Measurements from ENCODE around the gene CLSTN2. TPM values are rescaled to one million over a fixed set of nuclear protein-coding genes. Genes with fewer than 3 reads are reported as not detected.

The CLSTN2 gene
- total RNA-seq, 1 experiment from 2014 or later: not detected

DNA sequence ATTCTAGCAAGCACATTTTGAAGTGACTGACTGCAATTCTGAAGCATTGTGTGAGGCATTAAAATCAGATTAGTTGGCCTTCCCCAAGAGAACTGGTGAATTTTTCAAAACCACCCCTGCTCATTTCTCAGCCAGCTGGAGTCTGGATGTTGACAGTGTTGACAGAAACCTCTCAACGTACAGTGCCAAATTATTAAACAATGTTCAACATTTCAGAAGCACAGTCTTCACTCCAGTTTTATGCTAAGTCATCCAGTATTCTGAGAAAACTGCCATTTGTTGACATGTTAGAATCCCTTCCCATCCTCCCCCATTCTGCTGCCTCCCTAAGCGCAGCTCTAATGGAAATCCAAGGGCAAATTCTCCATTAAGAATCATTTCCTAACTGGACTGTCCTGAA lies 373.6 kb downstream of the CLSTN2 start:
- intact Hi-C loops (cut with micrococcal nuclease; ENCODE audit: unreplicated experiment): no loop called here
- BruUV-seq (replicated peaks): no TSS peak
- no peak overlapping the region for H3K27ac ChIP-seq
- ChIA-PET CTCF (no interaction called here), POLR2A (ENCODE audit: unreplicated experiment) (no interaction called here)
- H3K36me3 ChIP-seq (ENCODE audit: low read depth): no peaks in the 10 kb centered on the region
- no peaks in the 10 kb centered on the region for H3K9me3 ChIP-seq (ENCODE audit: insufficient read depth, low read depth)
- H3K27me3 ChIP-seq (ENCODE audit: insufficient read depth, low read depth): no peaks in the 10 kb centered on the region
- H2AFZ ChIP-seq: no peak overlapping the region
- DNase-seq: no peak
- TF ChIP-seq, protein P1, sequence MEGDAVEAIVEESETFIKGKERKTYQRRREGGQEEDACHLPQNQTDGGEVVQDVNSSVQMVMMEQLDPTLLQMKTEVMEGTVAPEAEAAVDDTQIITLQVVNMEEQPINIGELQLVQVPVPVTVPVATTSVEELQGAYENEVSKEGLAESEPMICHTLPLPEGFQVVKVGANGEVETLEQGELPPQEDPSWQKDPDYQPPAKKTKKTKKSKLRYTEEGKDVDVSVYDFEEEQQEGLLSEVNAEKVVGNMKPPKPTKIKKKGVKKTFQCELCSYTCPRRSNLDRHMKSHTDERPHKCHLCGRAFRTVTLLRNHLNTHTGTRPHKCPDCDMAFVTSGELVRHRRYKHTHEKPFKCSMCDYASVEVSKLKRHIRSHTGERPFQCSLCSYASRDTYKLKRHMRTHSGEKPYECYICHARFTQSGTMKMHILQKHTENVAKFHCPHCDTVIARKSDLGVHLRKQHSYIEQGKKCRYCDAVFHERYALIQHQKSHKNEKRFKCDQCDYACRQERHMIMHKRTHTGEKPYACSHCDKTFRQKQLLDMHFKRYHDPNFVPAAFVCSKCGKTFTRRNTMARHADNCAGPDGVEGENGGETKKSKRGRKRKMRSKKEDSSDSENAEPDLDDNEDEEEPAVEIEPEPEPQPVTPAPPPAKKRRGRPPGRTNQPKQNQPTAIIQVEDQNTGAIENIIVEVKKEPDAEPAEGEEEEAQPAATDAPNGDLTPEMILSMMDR (conservative IDR thresholded peaks at IDR 0.05): no peak
- no peak for TF ChIP-seq EZH2 (IDR thresholded peaks at IDR 0.05; ENCODE audit: low read depth)
- no peaks in the 10 kb centered on the region for H4K20me1 ChIP-seq (ENCODE audit: insufficient read depth)
- no peaks in the 10 kb centered on the region for H3K79me2 ChIP-seq (ENCODE audit: low read depth)
- H3K4me1 ChIP-seq (replicated peaks; ENCODE audit: insufficient read depth): no peaks in the 10 kb centered on the region
- H3K9me2 ChIP-seq (ENCODE audit: insufficient read depth): no peaks in the 10 kb centered on the region
- H3K4me3 ChIP-seq: no peak overlapping the region
- H3K4me2 ChIP-seq: no peak overlapping the region
- H3F3A ChIP-seq (ENCODE audit: insufficient read depth, low read depth): no peaks in the 10 kb centered on the region

DNA sequence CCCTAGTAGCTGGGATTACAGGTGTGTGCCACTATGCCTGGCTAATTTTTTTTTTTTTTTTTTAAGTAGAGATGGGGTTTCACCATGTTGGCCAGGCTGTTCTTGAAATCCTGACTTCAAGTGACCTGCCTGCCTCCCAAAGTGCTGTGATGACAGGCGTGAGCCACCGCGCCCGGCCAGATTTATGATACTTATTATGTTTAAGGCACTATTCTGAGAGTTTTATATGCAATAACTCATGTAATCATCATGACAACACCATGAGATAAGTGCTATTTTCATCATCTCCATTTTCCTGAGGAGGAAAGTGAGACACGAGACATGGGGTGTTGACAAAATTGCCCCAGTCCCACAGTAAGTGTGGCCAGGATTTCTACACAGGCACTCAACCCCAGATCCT lies 376.4 kb downstream of the CLSTN2 start:
- no peaks in the 10 kb centered on the region for H4K20me1 ChIP-seq (ENCODE audit: insufficient read depth)
- no peaks in the 10 kb centered on the region for H3F3A ChIP-seq (ENCODE audit: insufficient read depth, low read depth)
- no peaks in the 10 kb centered on the region for H3K9me3 ChIP-seq (ENCODE audit: insufficient read depth, low read depth)
- H3K4me1 ChIP-seq (replicated peaks; ENCODE audit: insufficient read depth): no peaks in the 10 kb centered on the region
- no peaks in the 10 kb centered on the region for H3K27me3 ChIP-seq (ENCODE audit: insufficient read depth, low read depth)
- POLR2A ChIA-PET (ENCODE audit: unreplicated experiment): no interaction called here
- CTCF ChIA-PET: interaction anchor here (0.6 kb wide), 1 partner anchor 11 kb away, joined by 3 read pairs; no protein-coding TSS in a partner anchor
- no peaks in the 10 kb centered on the region for H3K9me2 ChIP-seq (ENCODE audit: insufficient read depth)
- no peak overlapping the region for H3K27ac ChIP-seq
- DNase-seq: no peak
- intact Hi-C loops (cut with micrococcal nuclease; ENCODE audit: unreplicated experiment): no loop called here
- no peak overlapping the region for H3K4me3 ChIP-seq
- no peak overlapping the region for H3K4me2 ChIP-seq
- no peak overlapping the region for H2AFZ ChIP-seq
- BruUV-seq (replicated peaks): no TSS peak
- no peak for TF ChIP-seq EZH2 (IDR thresholded peaks at IDR 0.05; ENCODE audit: low read depth)
- TF ChIP-seq, protein P1 (conservative IDR thresholded peaks at IDR 0.05): no peak
- no peaks in the 10 kb centered on the region for H3K36me3 ChIP-seq (ENCODE audit: low read depth)
- H3K79me2 ChIP-seq (ENCODE audit: low read depth): no peaks in the 10 kb centered on the region

DNA sequence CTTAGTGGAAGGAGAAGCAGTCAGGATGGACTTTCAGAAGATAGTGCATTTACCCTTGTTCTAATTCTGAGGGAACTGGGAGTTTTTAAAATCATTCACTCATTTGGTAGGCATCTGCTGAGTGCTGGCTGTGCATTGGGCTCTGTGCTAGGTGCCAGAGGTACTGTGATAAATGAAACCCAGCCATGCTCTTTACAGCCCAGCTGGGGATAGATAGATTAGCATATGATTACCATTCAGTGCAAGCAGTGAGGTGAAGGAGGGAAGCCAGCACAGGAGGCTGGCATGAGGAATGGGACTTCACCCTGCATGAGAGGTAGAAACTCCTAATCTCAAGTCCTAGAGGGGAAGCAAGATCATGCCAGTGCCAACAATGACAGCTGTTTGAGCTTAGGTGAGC lies 381.0 kb downstream of the CLSTN2 start:
- Histone ChIP-seq H3K4me2 (no peak overlapping the region), H3K79me2 (ENCODE audit: low read depth) (no peaks in the 10 kb centered on the region), H3K9me3 (ENCODE audit: insufficient read depth, low read depth) (no peaks in the 10 kb centered on the region), H3K27me3 (ENCODE audit: insufficient read depth, low read depth) (no peaks in the 10 kb centered on the region), H4K20me1 (ENCODE audit: insufficient read depth) (no peaks in the 10 kb centered on the region), H3K9me2 (ENCODE audit: insufficient read depth) (no peaks in the 10 kb centered on the region), H3K4me3 (no peak overlapping the region), H3K27ac (no peak overlapping the region), H3K4me1 (replicated peaks; ENCODE audit: insufficient read depth) (no peaks in the 10 kb centered on the region), H3K36me3 (ENCODE audit: low read depth) (no peaks in the 10 kb centered on the region), H3F3A (ENCODE audit: insufficient read depth, low read depth) (no peaks in the 10 kb centered on the region), H2AFZ (no peak overlapping the region)
- intact Hi-C loops (cut with micrococcal nuclease; ENCODE audit: unreplicated experiment): no loop called here
- BruUV-seq (replicated peaks): no TSS peak
- no peak for DNase-seq
- TF ChIP-seq, protein P1 (conservative IDR thresholded peaks at IDR 0.05): no peak
- no peak for TF ChIP-seq EZH2 (IDR thresholded peaks at IDR 0.05; ENCODE audit: low read depth)
- ChIA-PET POLR2A (ENCODE audit: unreplicated experiment) (no interaction called here), CTCF (no interaction called here)

Data from PC-9 (cell line).